ENCODE results near the gene MYH11.

DNA sequence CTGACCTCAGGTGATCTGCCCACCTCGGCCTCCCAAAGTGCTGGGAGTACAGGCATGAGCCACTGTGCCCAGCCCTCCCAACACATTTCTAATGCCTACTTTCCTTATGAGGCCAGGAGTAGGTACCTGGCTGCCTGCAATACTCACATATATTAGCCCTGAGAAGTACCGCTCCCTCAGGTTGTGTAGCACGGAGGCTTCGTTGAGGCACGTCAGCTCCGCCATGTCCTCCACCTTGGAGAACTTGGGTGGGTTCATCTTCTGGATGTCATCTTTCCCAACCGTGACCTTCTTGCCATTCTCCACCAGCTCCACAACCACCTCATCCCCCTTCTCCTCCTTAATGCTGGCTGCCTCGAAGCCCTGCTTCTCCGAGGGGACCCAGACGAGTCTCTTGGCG, 19.1 kb downstream of the MYH11 start:
- TF ChIP-seq, protein P1, sequence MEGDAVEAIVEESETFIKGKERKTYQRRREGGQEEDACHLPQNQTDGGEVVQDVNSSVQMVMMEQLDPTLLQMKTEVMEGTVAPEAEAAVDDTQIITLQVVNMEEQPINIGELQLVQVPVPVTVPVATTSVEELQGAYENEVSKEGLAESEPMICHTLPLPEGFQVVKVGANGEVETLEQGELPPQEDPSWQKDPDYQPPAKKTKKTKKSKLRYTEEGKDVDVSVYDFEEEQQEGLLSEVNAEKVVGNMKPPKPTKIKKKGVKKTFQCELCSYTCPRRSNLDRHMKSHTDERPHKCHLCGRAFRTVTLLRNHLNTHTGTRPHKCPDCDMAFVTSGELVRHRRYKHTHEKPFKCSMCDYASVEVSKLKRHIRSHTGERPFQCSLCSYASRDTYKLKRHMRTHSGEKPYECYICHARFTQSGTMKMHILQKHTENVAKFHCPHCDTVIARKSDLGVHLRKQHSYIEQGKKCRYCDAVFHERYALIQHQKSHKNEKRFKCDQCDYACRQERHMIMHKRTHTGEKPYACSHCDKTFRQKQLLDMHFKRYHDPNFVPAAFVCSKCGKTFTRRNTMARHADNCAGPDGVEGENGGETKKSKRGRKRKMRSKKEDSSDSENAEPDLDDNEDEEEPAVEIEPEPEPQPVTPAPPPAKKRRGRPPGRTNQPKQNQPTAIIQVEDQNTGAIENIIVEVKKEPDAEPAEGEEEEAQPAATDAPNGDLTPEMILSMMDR (IDR thresholded peaks at IDR 0.05) = no peak
- no peak for TF ChIP-seq POLR2A (IDR thresholded peaks at IDR 0.05)

Data from esophagus squamous epithelium (tissue), 4 donors.